ENCODE data around the gene BEGAIN. TPM values are rescaled to one million over a fixed set of nuclear protein-coding genes. Genes with fewer than 3 reads are reported as not detected.

The BEGAIN gene
- total and polyA plus RNA-seq, 2 donors (not counting 3 experiments of a cell fraction or from before 2014, with no cell fraction given): 0.49 TPM; not detected in 1

DNA sequence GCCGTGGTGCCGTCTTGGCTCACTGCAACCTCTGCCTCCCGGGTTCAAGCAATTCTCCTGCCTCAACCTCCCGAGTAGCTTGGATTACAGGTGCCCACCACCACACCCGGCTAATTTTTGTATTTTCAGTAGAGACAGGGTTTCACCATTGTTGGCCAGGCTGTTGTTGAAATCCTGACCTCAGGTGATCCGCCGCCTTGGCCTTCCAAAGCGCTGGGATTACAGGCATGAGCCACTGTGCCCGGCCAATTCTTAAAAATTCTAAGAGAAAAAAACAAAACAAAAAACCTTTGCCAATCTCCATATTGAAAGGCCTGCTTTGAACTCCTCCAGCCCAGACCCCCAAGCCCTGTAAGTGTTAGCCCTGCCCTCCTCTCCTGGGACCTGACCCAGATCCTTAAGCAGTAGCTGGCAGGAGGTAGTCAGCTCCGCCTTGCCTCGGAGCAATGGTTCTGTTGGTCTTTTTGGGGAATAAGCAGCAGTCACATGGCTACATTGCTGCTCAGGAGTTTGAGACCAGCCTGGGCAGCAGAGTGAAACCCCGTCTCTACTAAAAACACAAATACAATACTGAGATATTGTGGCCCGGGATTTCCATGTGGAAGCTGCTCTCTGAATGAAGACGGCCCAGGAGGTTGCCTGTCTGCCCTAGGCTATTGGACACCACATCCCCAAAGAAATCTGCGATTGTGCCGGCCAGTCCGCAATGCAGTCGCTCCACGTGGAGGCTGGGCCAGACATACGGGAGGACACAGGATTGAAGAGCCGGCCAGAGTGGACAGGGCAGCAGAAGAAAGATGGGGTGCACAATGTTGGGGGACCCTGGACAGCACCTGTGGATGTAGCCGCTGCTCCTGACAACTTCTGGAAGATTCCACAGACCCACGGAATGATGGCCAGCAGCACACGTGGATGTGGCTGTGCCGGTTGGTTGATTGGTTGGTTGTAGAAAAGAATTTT is 28.8 kb upstream of the BEGAIN start:
- TF ChIP-seq POLR2A (IDR thresholded peaks at IDR 0.05; ENCODE audit: low read depth, low read length) (no peak), EZH2 (IDR thresholded peaks at IDR 0.05; ENCODE audit: borderline replicate concordance, low read depth, low read length, severe bottlenecking) (no peak), MYC (IDR thresholded peaks at IDR 0.05; ENCODE audit: low read depth, low read length) (no peak), JUN (IDR thresholded peaks at IDR 0.05; ENCODE audit: borderline replicate concordance, insufficient read depth, insufficient read length, low read depth) (no peak), GATA2 (IDR thresholded peaks at IDR 0.05; ENCODE audit: insufficient read depth, insufficient read length, low read depth, low read length) (no peak), FOS (IDR thresholded peaks at IDR 0.05; ENCODE audit: borderline replicate concordance, insufficient read depth, low read length) (no peak), POLR2AphosphoS5 (IDR thresholded peaks at IDR 0.05; ENCODE audit: insufficient read depth, low read depth, low read length) (no peak)
- TF ChIP-seq, protein P1, sequence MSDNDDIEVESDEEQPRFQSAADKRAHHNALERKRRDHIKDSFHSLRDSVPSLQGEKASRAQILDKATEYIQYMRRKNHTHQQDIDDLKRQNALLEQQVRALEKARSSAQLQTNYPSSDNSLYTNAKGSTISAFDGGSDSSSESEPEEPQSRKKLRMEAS (IDR thresholded peaks at IDR 0.05; ENCODE audit: insufficient read depth, insufficient read length): no peak
- TF ChIP-seq, protein P2, sequence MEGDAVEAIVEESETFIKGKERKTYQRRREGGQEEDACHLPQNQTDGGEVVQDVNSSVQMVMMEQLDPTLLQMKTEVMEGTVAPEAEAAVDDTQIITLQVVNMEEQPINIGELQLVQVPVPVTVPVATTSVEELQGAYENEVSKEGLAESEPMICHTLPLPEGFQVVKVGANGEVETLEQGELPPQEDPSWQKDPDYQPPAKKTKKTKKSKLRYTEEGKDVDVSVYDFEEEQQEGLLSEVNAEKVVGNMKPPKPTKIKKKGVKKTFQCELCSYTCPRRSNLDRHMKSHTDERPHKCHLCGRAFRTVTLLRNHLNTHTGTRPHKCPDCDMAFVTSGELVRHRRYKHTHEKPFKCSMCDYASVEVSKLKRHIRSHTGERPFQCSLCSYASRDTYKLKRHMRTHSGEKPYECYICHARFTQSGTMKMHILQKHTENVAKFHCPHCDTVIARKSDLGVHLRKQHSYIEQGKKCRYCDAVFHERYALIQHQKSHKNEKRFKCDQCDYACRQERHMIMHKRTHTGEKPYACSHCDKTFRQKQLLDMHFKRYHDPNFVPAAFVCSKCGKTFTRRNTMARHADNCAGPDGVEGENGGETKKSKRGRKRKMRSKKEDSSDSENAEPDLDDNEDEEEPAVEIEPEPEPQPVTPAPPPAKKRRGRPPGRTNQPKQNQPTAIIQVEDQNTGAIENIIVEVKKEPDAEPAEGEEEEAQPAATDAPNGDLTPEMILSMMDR (IDR thresholded peaks at IDR 0.05; ENCODE audit: extremely low read depth in 1 of 2, insufficient read depth in 1 of 2, low read depth in 1 of 2, low read length in 2 of 2): no peak
- BruUV-seq (replicated peaks): no TSS peak
- POLR2A ChIA-PET: no interaction called here
- no peaks in the 10 kb centered on the region for H4K20me1 ChIP-seq (replicated peaks; ENCODE audit: control insufficient read depth, extremely low read depth, insufficient read depth, low read length)
- H3K79me2 ChIP-seq (ENCODE audit: control insufficient read depth, insufficient read depth, low read length): no peaks in the 10 kb centered on the region
- no peaks in the 10 kb centered on the region for H3K4me1 ChIP-seq (ENCODE audit: control insufficient read depth, extremely low read depth, insufficient read depth, low read length)
- H3K27ac ChIP-seq (ENCODE audit: insufficient read depth, low read depth, low read length): no peak overlapping the region
- FAIRE-seq (no peak), DNase-seq (ENCODE audit: low read depth, low spot score) (no peak)
- CTCF ChIA-PET: interaction anchor here (1.6 kb wide), 1 partner anchor 30 kb away, joined by 4 read pairs; no protein-coding TSS in a partner anchor
- no peaks in the 10 kb centered on the region for H3K36me3 ChIP-seq (ENCODE audit: control insufficient read depth in 2 of 2, extremely low read depth in 1 of 2, insufficient read depth in 2 of 2, low read length in 2 of 2)
- no peak overlapping the region for H3K4me2 ChIP-seq (ENCODE audit: insufficient read depth, low read length)
- no peaks in the 10 kb centered on the region for H3K9me1 ChIP-seq (replicated peaks; ENCODE audit: control insufficient read depth, extremely low read depth, insufficient read depth, low read length)
- no peak overlapping the region for H2AFZ ChIP-seq (ENCODE audit: low read depth, low read length)
- H3K27me3 ChIP-seq (ENCODE audit: control insufficient read depth in 2 of 2, insufficient read depth in 2 of 2, low read length in 2 of 2): peaks cover 14 to 18% of the 10 kb centered on the region in 2 experiments
- H3K4me3 ChIP-seq (replicated peaks in 1 of 3; ENCODE audit: insufficient read depth in 1 of 3, low read depth in 1 of 3, low read length in 3 of 3): no peak overlapping the region
- H3K9ac ChIP-seq (replicated peaks; ENCODE audit: extremely low read depth, insufficient read depth, low read length): no peak overlapping the region
- dilution Hi-C loops (cut with MboI; ENCODE audit: extremely low pct_ligation_motif_present, low sequenced_read_pairs): no loop called here
- intact Hi-C loops (cut with micrococcal nuclease): no loop called here
- no peaks in the 10 kb centered on the region for H3K9me3 ChIP-seq (replicated peaks; ENCODE audit: control insufficient read depth, insufficient read depth, low read length)
